Measurements from ENCODE around the gene RDH14.

RDH14 gene

DNA sequence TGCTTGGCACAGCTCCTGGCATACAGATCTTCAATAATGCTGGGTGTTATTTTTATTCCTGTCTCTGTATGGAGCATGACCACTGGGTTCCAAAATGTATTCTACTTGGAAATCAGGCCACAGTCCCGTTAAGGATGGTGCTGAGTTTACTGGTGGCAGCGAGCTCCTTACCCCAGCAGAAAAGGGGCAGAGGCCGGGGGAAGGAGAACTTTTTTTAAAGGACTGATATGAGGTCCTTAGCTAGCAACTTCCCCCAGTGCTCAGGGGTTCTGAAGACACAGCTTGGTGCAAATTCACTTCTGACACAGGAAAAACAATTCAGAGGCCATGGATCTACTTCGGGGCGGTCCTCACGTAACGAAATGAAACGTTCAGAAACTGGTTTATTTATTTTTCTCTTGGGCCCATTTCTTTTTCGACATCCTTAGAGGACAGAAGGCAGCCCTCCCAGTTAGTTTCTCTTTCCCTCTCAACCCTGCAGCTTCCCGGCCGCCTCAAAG, 872 bp downstream of the RDH14 start:
- DNase-seq: no peak

DNA sequence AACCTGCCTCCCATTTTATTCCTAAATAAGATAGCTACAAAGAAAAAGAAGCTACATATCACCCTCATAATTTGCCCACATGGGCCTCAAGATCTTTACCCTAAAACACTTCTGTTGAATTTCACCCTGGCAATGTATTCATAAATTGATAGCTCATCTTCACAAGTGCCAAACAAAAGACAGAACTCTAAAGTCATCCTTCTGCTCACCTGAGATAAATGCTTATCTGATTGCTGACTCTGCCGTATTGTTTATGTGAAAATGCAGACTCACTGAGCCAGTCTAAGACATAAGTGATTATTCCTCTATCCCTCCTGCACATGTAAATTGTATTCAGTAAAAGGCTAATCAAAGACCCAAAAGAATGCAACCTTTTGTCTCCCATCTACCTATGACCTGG, 2.0 kb downstream of the RDH14 start:
- DNase-seq: no peak

- DNase-seq: no peak
These were observed 3.3 kb downstream of the RDH14 start for GRCh38 chr2:18557121-18557520.

DNA sequence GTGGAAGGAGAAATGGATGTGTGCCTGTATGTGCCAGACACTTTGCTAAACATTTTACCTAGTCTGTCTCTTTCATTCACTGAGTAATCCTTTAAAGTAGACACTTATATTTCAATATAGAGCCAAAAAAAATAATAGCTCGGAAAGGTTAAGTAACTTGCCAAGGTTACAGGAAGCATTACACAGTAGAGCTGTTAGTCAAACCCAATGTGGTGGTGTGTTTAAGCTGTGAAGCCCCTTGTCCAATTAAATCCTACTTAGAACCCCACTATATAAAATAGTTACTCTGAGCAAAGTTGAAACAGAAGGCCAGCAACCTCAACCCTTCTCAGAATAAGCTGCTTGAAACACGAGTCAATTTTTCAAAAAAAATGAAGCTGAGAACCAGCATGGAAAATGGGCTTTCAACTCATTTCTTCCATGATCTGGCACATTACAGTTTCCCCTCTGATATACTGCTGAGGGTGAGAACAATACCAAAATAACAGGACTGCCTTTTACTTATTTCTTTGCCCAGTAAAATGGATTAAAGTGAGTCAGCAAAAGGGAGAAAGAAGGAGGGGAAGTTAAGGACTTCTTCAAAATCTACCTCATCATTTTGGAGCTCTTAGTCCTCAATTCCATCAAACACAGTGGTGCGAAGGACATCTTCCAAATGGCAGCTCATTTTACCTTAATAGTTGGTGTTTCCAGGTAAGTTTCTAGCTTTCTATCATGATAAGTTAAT, 7.9 kb downstream of the RDH14 start:
- no peak for DNase-seq

- no peak for DNase-seq
These were observed 8.8 kb downstream of the RDH14 start for GRCh38 chr2:18551623-18552022.

GRCh38 chr2:18551169-18551568, 9.3 kb downstream of the RDH14 start:
- peak; percentile 42 for DNase-seq

GRCh38 chr2:18550433-18550832, 10.0 kb downstream of the RDH14 start:
- no peak for DNase-seq

DNA sequence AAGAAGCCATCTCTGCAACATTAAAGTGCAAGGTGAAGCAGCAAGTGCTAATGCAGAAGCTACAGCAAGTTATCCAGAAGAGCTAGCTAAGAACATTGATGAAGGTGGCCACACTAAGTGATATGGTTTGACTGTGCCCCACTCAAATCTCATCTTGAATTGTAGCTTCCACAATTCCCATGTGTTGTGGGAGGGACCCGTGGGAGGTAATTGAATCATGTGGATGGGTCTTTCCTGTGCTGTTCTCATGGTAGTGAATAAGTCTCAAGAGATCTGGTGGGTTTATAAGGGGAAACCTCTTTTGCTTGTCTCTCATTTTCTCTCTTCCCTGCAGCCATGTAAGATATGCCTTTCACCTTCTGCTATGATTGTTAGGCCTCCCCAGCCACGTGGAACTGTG, 11.4 kb downstream of the RDH14 start:
- no peak for DNase-seq

DNA sequence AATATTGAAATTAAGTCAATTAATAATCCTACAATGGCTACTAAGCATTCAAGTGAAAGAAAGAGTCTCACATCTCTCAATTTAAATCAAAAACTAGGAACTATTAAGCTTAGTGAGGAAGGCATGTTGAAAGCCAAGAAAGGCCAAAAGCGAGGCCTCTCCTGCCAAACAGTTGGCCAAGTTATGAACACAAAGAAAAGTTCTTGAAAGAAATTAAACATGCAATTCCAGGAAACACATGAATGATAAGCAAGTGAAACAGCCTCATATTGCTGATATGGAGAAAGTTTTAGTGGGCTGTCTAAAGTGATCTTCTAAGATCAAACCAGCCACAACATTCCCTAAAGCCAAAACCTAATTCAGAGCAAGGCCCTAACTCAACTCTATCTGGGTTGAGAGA, 11.8 kb downstream of the RDH14 start:
- DNase-seq: no peak

- peak; percentile 90 for DNase-seq
These were observed 13.9 kb downstream of the RDH14 start for GRCh38 chr2:18546567-18546966.

- peak; percentile 20 for DNase-seq
These were observed 15.1 kb downstream of the RDH14 start for GRCh38 chr2:18545384-18545783.

- DNase-seq: no peak
These were observed 16.3 kb downstream of the RDH14 start for GRCh38 chr2:18544171-18544570.

GRCh38 chr2:18540872-18541271, 19.6 kb downstream of the RDH14 start:
- no peak for DNase-seq

DNA sequence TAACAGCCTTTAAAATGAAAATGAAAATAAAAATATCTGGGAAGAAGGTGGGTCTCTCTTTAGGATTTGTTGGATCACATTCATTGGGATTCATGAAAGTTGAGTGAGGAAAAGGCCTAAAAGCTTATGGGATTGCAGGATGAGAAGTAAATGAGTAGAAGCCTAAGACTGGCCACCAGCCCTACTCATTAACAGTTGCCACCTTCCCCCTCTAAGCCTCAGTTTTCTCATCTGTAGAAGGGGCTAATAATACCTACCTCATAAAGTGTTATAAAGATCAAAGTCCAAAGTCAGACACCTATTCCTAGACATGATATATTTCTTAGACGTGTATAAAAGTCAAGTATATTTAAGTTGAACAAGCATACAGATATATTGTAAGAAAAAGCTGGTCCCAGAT, 23.8 kb downstream of the RDH14 start:
- DNase-seq: no peak

GRCh38 chr2:18536100-18536499, 24.4 kb downstream of the RDH14 start:
- DNase-seq: no peak

- no peak for DNase-seq
These were observed 29.3 kb downstream of the RDH14 start for GRCh38 chr2:18531194-18531593.

- DNase-seq: no peak
These were observed 32.6 kb downstream of the RDH14 start for GRCh38 chr2:18527822-18528221.

- DNase-seq: no peak
These were observed 33.1 kb downstream of the RDH14 start for GRCh38 chr2:18527326-18527725.

- DNase-seq: no peak
These were observed 34.0 kb downstream of the RDH14 start for GRCh38 chr2:18526429-18526828.

GRCh38 chr2:18525852-18526251, 34.6 kb downstream of the RDH14 start:
- no peak for DNase-seq

GRCh38 chr2:18525236-18525635, 35.2 kb downstream of the RDH14 start:
- no peak for DNase-seq

GRCh38 chr2:18522484-18523146, 37.8 kb downstream of the RDH14 start:
- DNase-seq: no peak

DNA sequence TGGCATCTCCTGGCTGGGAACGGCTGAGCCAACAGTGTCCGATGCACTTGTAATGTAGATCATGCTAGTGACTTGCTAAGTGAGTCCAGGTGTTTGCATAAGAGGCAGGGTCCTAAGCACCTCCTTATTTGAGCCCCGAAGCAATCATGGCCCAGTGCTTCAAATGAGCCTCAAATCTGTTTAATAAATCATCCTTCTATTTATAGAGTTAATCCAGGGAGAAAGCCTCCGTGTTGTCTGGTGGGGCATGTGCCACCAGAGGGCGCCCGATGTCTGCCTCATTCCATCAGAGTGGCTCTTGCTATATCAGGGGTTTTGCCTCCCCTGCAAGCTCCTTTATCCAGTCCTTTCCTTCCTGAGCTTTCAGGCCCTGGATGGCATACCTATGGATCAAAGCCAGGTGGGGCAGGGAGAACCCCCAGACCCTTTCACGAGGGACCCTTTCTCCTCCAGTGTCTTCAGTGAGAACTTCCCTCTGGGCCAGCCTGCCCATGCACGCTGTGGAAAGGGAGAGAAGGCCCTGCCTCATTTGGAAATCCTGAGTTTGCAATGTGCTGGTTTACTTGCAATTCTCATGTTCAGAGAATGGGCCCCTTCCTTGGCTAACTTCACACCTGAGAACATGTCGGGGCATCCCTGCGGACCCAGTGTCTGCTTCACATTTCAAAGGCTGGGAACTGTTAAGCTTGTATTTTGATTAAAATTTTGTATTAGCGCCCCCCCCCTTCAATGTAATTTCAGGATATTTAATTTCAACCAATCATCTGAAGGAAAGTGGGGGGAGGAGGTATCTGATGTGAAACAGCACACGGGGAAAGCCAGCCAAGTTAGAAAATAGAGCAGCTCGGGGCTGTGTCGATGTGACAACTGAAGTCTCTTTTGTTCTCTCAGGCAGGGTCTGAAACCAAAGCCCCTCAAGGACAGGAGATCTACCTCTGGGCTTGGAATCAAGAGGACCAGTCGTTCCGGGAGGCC, 39.7 kb downstream of the RDH14 start:
- DNase-seq: peak; percentile 71
